Measurements from ENCODE around the gene SLC49A3. TPM values are rescaled to one million over a fixed set of nuclear protein-coding genes. Genes with fewer than 3 reads are reported as not detected.

The SLC49A3 gene
- total and polyA plus RNA-seq, 7 donors = 2.4 to 6.4 (median 4.6) TPM

DNA sequence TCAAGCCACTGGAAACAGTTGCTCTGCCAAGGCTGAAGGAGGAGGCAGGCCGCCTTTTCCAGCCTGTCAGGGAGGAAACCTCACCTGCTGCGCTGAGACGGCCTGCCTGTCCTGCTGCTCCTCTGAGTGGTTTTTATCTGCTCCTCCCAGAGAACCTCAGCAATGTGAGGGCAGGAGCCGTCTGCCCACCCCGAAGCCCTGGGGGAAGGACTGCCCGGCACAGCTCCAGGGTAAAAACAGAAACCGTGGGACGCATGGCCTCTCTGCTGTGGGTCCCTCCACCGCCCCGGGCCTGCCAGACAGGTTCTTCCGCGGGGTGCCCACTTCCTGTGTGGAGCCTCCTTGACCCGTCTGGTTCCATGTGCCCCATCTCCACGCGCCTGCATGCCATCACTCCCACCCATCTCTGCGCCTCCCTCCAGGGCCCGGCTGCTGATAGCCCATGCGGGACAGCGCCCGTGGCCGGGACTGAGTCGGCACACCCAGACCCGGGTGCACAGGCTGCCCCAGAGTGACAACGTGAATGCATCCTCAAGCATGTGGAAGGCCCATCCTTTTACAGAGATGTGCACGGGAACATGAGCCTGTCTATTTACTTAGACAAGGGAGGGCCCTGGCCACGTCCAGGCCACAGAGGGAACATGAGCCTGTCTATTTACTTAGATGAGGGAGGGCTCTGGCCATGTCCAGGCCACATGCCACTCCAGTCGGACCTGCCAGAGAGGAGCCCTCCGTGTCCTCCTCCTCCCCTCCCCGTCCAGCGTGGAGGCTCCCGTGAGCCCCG lies 4.0 kb upstream of the SLC49A3 start:
- no peaks in the 10 kb centered on the region for H3K36me3 ChIP-seq
- DNase-seq = peak; percentile 57
- no peak overlapping the region for H3K27ac ChIP-seq
- no peaks in the 10 kb centered on the region for H3K9me3 ChIP-seq
- H3K27me3 ChIP-seq = peaks cover 0 to 17% (median 9%) of the 10 kb centered on the region in 3 donors
- 83 to 88% methylated on average over 32 of the region's 32 CpGs for WGBS, 2 donors
- TF ChIP-seq POLR2A (IDR thresholded peaks at IDR 0.05) (no peak), EP300 (IDR thresholded peaks at IDR 0.05) (no peak), POLR2AphosphoS5 (IDR thresholded peaks at IDR 0.05) (no peak)
- TF ChIP-seq, protein P1, sequence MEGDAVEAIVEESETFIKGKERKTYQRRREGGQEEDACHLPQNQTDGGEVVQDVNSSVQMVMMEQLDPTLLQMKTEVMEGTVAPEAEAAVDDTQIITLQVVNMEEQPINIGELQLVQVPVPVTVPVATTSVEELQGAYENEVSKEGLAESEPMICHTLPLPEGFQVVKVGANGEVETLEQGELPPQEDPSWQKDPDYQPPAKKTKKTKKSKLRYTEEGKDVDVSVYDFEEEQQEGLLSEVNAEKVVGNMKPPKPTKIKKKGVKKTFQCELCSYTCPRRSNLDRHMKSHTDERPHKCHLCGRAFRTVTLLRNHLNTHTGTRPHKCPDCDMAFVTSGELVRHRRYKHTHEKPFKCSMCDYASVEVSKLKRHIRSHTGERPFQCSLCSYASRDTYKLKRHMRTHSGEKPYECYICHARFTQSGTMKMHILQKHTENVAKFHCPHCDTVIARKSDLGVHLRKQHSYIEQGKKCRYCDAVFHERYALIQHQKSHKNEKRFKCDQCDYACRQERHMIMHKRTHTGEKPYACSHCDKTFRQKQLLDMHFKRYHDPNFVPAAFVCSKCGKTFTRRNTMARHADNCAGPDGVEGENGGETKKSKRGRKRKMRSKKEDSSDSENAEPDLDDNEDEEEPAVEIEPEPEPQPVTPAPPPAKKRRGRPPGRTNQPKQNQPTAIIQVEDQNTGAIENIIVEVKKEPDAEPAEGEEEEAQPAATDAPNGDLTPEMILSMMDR (IDR thresholded peaks at IDR 0.05) = no peak
- no peak overlapping the region for H3K4me3 ChIP-seq
- intact Hi-C loops (cut with DNase I) = no loop called here
- H3K4me1 ChIP-seq = peaks cover 0 to 12% (median 4%) of the 10 kb centered on the region in 4 donors

DNA sequence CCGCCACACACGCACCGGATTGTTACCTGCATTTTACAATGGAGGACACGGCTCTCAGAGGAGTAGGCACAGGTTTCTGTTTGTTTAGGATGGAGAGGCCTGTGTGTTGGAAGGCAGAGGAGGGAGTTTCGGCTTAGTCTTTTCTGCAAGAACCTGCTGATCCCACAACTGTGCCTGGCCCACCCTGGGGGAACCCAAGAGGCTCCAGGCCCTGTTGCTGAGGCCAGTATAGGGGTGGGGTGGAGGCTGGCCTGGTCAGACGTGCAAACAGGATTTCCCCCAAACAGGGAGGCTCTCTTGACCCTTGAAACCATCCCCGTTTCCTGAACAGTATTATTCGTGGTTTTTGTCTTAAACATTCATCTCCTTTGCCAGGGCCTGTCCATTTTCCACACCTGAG lies 772 bp upstream of the SLC49A3 start:
- peak overlapping the region in 2 of 4 donors; percentile 50 to 56 for H3K4me3 ChIP-seq
- no peak for DNase-seq
- H3K36me3 ChIP-seq = no peaks in the 10 kb centered on the region
- H3K9me3 ChIP-seq = no peaks in the 10 kb centered on the region
- peaks cover 0 to 19% (median 5%) of the 10 kb centered on the region in 4 donors for H3K4me1 ChIP-seq
- WGBS, 2 donors = 53 to 77% methylated on average over 8 of the region's 8 CpGs
- peaks cover 0 to 17% (median 9%) of the 10 kb centered on the region in 3 donors for H3K27me3 ChIP-seq
- H3K27ac ChIP-seq = peak overlapping the region; percentile 68 to 83 (median 71)
- intact Hi-C loops (cut with DNase I) = no loop called here
- TF ChIP-seq POLR2AphosphoS5 (IDR thresholded peaks at IDR 0.05) (no peak), EP300 (IDR thresholded peaks at IDR 0.05) (no peak), POLR2A (IDR thresholded peaks at IDR 0.05) (no peak)
- TF ChIP-seq, protein P1 (IDR thresholded peaks at IDR 0.05) = no peak

DNA sequence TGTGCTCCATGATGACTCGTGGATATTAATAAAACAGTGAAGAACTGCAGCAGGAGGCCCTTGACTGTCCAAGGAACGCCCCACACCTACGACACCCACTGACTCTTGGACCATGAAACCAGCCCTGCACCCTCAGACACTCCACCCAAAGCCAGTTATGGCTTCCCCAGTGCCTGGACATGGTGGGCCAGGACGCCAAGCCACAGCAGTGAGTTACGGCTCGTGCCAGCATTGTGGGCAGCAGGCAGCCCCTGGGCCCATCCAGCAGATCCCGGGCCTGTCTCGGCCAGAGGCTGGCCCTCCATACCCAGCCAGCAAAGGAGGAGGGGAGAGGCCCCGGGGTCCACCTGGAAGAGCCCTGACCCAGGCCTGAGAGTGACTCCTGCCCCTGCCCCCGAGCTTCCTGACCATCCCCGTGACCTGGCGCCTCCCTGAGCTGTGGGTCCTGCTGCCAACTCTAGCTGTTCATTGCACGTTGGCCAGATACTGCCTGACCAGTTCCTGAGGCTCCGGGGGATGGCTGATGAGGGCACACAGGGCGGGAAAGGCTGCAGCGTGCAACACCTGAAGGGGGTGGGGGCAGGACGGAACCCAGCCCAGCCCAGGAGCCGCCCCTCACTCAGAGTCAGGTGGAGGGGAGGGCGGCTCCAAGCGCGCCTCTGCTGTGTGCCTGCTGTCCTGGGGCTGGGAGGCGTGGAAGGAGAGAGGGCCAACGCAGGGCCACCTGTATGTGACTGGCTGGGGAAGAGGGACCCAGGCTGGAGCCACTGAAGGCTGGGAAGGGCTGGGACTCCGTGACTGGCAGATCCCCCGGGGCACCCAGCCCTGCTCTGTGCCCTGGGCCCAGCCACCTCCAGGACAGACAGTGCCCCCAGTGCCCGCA lies 739 bp downstream of the SLC49A3 start:
- TF ChIP-seq EP300 (IDR thresholded peaks at IDR 0.05) (no peak), POLR2AphosphoS5 (IDR thresholded peaks at IDR 0.05) (no peak), POLR2A (IDR thresholded peaks at IDR 0.05) (no peak)
- TF ChIP-seq, protein P1 (IDR thresholded peaks at IDR 0.05) = no peak
- intact Hi-C loops (cut with DNase I) = no loop called here
- Histone ChIP-seq H3K9me3 (no peaks in the 10 kb centered on the region), H3K36me3 (no peaks in the 10 kb centered on the region), H3K4me1 (peaks cover 0 to 26% (median 5%) of the 10 kb centered on the region in 4 donors), H3K4me3 (peak overlapping the region; percentile 15 to 56 (median 47)), H3K27ac (peak overlapping the region; percentile 68 to 83 (median 71)), H3K27me3 (peaks cover 0 to 24% (median 9%) of the 10 kb centered on the region in 3 donors)
- no peak for DNase-seq
- WGBS, 2 donors = 52 to 78% methylated on average over 26 of the region's 26 CpGs

DNA sequence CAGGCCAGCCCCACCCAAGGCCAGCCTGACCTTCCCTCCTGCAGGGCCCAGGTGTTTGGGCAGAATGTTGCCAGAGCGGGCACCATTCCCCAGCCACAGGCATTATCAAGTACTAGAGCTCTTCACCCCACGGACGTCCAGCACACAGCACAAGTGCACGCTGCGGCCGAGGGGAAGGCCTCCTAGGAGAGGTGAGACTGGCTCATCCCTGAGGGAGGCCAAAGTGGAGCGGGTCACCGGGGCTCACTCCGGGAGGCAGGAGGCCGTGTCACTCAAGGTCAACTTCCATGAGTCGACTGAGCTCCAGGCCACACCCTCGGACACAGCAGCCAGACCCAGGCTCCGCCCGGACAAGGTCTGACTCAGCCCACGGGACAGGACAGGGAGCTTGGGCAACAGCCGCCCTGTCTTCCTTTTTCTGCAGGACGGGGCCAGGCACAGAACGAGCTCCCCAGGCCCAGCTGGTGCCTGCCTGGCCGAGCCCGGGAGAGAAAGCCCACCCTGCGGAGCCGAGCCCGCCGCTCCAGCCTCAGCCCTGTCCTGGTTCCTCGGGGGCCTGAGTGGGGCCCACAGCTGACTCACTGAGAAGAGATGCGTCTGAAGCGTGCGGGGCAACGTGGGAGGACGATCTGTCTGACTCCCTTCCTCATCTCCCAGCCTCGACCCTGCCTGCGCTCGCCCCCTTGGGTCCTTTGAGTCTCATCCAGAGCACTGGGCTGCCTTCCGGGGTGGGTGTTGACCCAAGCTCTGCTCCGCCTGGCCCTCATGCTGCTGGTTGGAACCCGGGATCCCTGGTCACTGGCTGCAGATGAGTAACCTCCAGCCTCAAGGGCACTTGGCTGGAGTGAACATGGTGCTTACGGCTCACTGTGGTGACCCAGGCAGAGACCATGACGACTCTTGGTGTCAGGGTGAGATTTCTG lies 1.6 kb downstream of the SLC49A3 start:
- H3K4me3 ChIP-seq = peak overlapping the region in 2 of 4 donors; percentile 1 to 12
- peak; percentile 23 to 70 (median 32) for TF ChIP-seq POLR2AphosphoS5 (IDR thresholded peaks at IDR 0.05)
- TF ChIP-seq, protein P1 (IDR thresholded peaks at IDR 0.05) = no peak
- TF ChIP-seq EP300 (IDR thresholded peaks at IDR 0.05) = no peak
- no peak for TF ChIP-seq POLR2A (IDR thresholded peaks at IDR 0.05)
- peaks cover 0 to 33% (median 9%) of the 10 kb centered on the region in 3 donors for H3K27me3 ChIP-seq
- H3K9me3 ChIP-seq = no peaks in the 10 kb centered on the region
- intact Hi-C loops (cut with DNase I) = no loop called here
- H3K36me3 ChIP-seq = no peaks in the 10 kb centered on the region
- peak overlapping the region; percentile 68 to 83 (median 71) for H3K27ac ChIP-seq
- WGBS, 2 donors = 42 to 70% methylated on average over 38 of the region's 38 CpGs
- peak; percentile 95 for DNase-seq
- peaks cover 0 to 26% (median 5%) of the 10 kb centered on the region in 4 donors for H3K4me1 ChIP-seq
